Measurements from ENCODE around the gene PSMD7. TPM values are rescaled to one million over a fixed set of nuclear protein-coding genes. Genes with fewer than 3 reads are reported as not detected.

The PSMD7 gene
- total RNA-seq, 1 donor from 2014 or later: 127 TPM

DNA sequence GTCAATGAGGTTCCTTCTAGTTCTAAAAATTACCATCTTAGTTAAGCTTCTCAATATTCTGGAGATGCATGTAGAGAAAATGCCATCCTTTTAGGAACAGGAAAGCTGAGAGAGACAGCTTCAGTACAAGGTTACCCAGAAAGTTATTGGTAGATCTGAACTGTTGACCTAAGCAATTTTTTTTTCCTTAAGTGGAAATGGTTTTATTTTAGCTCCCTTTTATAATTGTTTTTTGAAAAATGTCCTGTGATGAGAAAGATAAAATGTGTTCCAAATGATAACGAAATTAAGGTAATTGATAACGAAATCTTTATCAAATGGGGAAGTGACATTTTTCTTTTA, 8.2 kb downstream of the PSMD7 start:
- no peaks in the 10 kb centered on the region for H3K27me3 ChIP-seq
- H3K9ac ChIP-seq: no peak overlapping the region
- peaks cover 11% of the 10 kb centered on the region for H3K79me2 ChIP-seq (ENCODE audit: low read depth)
- H3K4me3 ChIP-seq: no peak overlapping the region
- no peaks in the 10 kb centered on the region for H3K9me3 ChIP-seq (ENCODE audit: low read depth)
- H2AFZ ChIP-seq (replicated peaks): no peak overlapping the region
- H3K9me3 Mint-ChIP-seq: no peaks in the 10 kb centered on the region
- no peak overlapping the region for H3K27ac Mint-ChIP-seq
- no peaks in the 10 kb centered on the region for H3K4me1 ChIP-seq
- H3K27me3 Mint-ChIP-seq (ENCODE audit: insufficient read depth, low read depth): no peaks in the 10 kb centered on the region
- no peak overlapping the region for H3K4me2 ChIP-seq
- peaks cover 36% of the 10 kb centered on the region for H3K36me3 ChIP-seq
- no peak for DNase-seq (ENCODE audit: low spot score)
- peaks cover 55% of the 10 kb centered on the region for H3F3A ChIP-seq (ENCODE audit: low read depth)
- no peak overlapping the region for H3K4me3 Mint-ChIP-seq
- H4K20me1 ChIP-seq (ENCODE audit: low read depth): no peaks in the 10 kb centered on the region
- H3K27ac ChIP-seq: no peak overlapping the region
- no peaks in the 10 kb centered on the region for H3K4me1 Mint-ChIP-seq
- peaks cover 14% of the 10 kb centered on the region for H3K36me3 Mint-ChIP-seq
- TF ChIP-seq, protein P1, sequence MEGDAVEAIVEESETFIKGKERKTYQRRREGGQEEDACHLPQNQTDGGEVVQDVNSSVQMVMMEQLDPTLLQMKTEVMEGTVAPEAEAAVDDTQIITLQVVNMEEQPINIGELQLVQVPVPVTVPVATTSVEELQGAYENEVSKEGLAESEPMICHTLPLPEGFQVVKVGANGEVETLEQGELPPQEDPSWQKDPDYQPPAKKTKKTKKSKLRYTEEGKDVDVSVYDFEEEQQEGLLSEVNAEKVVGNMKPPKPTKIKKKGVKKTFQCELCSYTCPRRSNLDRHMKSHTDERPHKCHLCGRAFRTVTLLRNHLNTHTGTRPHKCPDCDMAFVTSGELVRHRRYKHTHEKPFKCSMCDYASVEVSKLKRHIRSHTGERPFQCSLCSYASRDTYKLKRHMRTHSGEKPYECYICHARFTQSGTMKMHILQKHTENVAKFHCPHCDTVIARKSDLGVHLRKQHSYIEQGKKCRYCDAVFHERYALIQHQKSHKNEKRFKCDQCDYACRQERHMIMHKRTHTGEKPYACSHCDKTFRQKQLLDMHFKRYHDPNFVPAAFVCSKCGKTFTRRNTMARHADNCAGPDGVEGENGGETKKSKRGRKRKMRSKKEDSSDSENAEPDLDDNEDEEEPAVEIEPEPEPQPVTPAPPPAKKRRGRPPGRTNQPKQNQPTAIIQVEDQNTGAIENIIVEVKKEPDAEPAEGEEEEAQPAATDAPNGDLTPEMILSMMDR (IDR thresholded peaks at IDR 0.05): no peak
- TF ChIP-seq EZH2phosphoT487 (IDR thresholded peaks at IDR 0.05) (no peak), EZH2 (IDR thresholded peaks at IDR 0.05) (no peak)

DNA sequence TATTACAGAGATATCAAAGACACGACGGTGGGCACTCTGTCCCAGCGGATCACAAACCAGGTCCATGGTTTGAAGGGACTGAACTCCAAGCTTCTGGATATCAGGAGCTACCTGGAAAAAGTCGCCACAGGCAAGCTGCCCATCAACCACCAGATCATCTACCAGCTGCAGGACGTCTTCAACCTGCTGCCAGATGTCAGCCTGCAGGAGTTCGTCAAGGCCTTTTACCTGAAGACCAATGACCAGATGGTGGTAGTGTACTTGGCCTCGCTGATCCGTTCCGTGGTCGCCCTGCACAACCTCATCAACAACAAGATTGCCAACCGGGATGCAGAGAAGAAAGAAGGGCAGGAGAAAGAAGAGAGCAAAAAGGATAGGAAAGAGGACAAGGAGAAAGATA, 8.7 kb downstream of the PSMD7 start:
- Histone ChIP-seq H3K9ac (no peak overlapping the region), H3K4me1 (no peaks in the 10 kb centered on the region), H3F3A (ENCODE audit: low read depth) (peaks cover 53% of the 10 kb centered on the region), H3K4me2 (no peak overlapping the region), H3K27ac (no peak overlapping the region), H4K20me1 (ENCODE audit: low read depth) (no peaks in the 10 kb centered on the region), H3K9me3 (ENCODE audit: low read depth) (no peaks in the 10 kb centered on the region), H3K36me3 (peaks cover 32% of the 10 kb centered on the region), H2AFZ (replicated peaks) (no peak overlapping the region), H3K79me2 (ENCODE audit: low read depth) (peaks cover 6% of the 10 kb centered on the region), H3K4me3 (no peak overlapping the region), H3K27me3 (no peaks in the 10 kb centered on the region)
- TF ChIP-seq EZH2 (IDR thresholded peaks at IDR 0.05) (no peak), EZH2phosphoT487 (IDR thresholded peaks at IDR 0.05) (no peak)
- TF ChIP-seq, protein P1 (IDR thresholded peaks at IDR 0.05): no peak
- peaks cover 12% of the 10 kb centered on the region for H3K36me3 Mint-ChIP-seq
- no peaks in the 10 kb centered on the region for H3K4me1 Mint-ChIP-seq
- DNase-seq (ENCODE audit: low spot score): no peak
- H3K4me3 Mint-ChIP-seq: no peak overlapping the region
- H3K9me3 Mint-ChIP-seq: no peaks in the 10 kb centered on the region
- H3K27me3 Mint-ChIP-seq (ENCODE audit: insufficient read depth, low read depth): no peaks in the 10 kb centered on the region
- H3K27ac Mint-ChIP-seq: no peak overlapping the region

DNA sequence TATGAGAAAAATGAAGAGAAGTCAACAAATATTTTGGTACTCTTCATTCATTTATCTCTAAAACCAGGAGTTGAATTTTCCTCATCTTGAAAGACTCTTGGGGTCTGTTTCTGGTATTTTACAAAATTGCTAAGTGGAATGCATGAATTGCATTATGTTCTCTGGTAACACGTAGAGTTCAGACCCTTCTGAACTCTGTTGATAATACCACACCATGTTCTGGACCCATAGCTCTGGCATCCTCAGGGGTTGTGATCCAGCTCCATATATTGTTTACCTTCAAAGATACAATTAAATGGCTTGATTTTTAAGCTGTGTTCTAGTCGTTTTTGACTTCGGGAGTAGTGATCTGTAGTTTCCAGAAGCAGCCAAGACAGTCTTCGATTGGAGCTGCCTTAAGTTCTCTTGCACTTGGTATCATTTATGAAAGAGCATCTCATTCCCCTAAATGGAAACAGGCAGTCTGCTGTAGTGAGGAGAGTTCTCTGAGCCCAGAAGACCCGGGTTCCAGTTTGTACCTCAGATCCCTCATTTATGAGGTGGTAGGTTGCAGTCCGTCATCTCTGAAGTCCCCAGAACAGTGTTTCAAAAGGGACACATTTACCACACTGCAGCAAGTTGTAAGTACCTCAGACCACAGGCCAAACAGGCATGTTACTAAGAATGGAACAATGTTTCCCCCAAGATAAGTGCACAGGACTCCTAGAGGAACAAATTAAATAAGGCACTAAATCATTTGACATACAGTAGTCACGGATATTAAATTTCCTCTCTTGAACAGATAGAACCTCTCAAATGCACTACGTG, 9.6 kb downstream of the PSMD7 start:
- H3K4me3 Mint-ChIP-seq: no peak overlapping the region

More for the DNA sequence above, 9.6 kb downstream of the PSMD7 start:
- Histone ChIP-seq H3K27me3 (no peaks in the 10 kb centered on the region), H4K20me1 (ENCODE audit: low read depth) (no peaks in the 10 kb centered on the region), H3K9ac (no peak overlapping the region), H3K36me3 (peaks cover 24% of the 10 kb centered on the region), H3K79me2 (ENCODE audit: low read depth) (no peaks in the 10 kb centered on the region), H3K27ac (no peak overlapping the region), H3K4me1 (no peaks in the 10 kb centered on the region), H3K4me3 (no peak overlapping the region), H3F3A (ENCODE audit: low read depth) (peaks cover 50% of the 10 kb centered on the region), H3K9me3 (ENCODE audit: low read depth) (no peaks in the 10 kb centered on the region), H2AFZ (replicated peaks) (no peak overlapping the region), H3K4me2 (no peak overlapping the region)
- TF ChIP-seq EZH2phosphoT487 (IDR thresholded peaks at IDR 0.05) (no peak), EZH2 (IDR thresholded peaks at IDR 0.05) (no peak)
- TF ChIP-seq, protein P1 (IDR thresholded peaks at IDR 0.05): no peak
- Mint-ChIP-seq H3K9me3 (no peaks in the 10 kb centered on the region), H3K27ac (no peak overlapping the region), H3K36me3 (peaks cover 12% of the 10 kb centered on the region), H3K27me3 (ENCODE audit: insufficient read depth, low read depth) (no peaks in the 10 kb centered on the region), H3K4me1 (no peaks in the 10 kb centered on the region)
- no peak for DNase-seq (ENCODE audit: low spot score)
